HL-60 (cell line): Measurements from ENCODE around the gene HNRNPAB.

Experiments used
- DNase-seq, 2 experiments: peaks; one replicate each; pipeline ENCODE4 v3.0.0-alpha.2; 2010 to 2020; ENCODE audit warnings: low read depth in 1 of 2, low spot score in 1 of 2
- H3K27ac ChIP-seq: fragments of 250-450 bp; sonication (Bioruptor Pico); replicated peaks from 2 replicates; pipeline ENCODE4 v1.5.1; 2020; ENCODE audit warnings: mild to moderate bottlenecking, moderate library complexity
- H3K27me3 ChIP-seq: fragments of 250-450 bp; sonication (Bioruptor Pico); 2 replicates; pipeline ENCODE4 v1.5.1; 2021; ENCODE audit warnings: mild to moderate bottlenecking, moderate library complexity; ENCODE audit not compliant: insufficient read depth, poor library complexity, severe bottlenecking
- H3K4me3 ChIP-seq: replicated peaks from 2 replicates; pipeline ENCODE4 v1.5.1; 2011; ENCODE audit warnings: mild to moderate bottlenecking, control low read depth, low read length; ENCODE audit not compliant: insufficient read depth
- GABPA ChIP-seq: IDR thresholded peaks from 2 replicates; pipeline ENCODE4 v1.6.1; 2012; ENCODE audit warnings: low read depth
- POLR2AphosphoS5 ChIP-seq: IDR thresholded peaks from 2 replicates; pipeline ENCODE4 v1.6.1; 2012; ENCODE audit warnings: low read depth
- SPI1 ChIP-seq: IDR thresholded peaks from 2 replicates; pipeline ENCODE4 v1.6.1; 2012; ENCODE audit warnings: low read depth, mild to moderate bottlenecking, borderline replicate concordance
- TF ChIP-seq, protein P1 (sequence below): IDR thresholded peaks from 2 replicates; pipeline ENCODE4 v1.6.1; 2012; ENCODE audit warnings: low read depth; ENCODE audit not compliant: insufficient replicate concordance
- TF ChIP-seq, protein P2 (sequence below): IDR thresholded peaks from one replicate; pipeline ENCODE4 v1.5.1; 2011; ENCODE audit warnings: low read length, control low read depth, inconsistent platforms; ENCODE audit not compliant: insufficient read depth

HNRNPAB gene

DNA sequence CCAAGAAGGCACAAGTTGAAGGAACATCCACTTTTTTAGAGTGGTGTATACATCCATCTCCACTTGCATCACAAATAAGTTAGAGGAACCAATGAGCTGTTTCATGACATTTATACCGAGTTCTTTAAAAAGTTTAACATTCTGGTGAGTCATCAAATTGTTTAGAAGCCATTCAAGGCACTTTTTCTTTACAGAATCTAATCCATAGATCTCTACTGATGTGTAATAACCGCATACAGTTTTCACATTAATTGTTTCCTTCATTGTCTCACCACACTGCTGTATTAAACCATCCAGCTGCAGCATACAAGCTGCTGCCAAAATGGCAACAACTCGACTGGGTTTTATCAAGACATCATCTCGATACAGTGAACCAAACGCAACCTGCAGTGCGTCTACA is 17.9 kb upstream of the HNRNPAB start:
- H3K27me3 ChIP-seq, result no peaks in the 10 kb centered on the region
- H3K4me3 ChIP-seq, result no peak overlapping the region
- DNase-seq, result no peak
- TF ChIP-seq, protein P1, sequence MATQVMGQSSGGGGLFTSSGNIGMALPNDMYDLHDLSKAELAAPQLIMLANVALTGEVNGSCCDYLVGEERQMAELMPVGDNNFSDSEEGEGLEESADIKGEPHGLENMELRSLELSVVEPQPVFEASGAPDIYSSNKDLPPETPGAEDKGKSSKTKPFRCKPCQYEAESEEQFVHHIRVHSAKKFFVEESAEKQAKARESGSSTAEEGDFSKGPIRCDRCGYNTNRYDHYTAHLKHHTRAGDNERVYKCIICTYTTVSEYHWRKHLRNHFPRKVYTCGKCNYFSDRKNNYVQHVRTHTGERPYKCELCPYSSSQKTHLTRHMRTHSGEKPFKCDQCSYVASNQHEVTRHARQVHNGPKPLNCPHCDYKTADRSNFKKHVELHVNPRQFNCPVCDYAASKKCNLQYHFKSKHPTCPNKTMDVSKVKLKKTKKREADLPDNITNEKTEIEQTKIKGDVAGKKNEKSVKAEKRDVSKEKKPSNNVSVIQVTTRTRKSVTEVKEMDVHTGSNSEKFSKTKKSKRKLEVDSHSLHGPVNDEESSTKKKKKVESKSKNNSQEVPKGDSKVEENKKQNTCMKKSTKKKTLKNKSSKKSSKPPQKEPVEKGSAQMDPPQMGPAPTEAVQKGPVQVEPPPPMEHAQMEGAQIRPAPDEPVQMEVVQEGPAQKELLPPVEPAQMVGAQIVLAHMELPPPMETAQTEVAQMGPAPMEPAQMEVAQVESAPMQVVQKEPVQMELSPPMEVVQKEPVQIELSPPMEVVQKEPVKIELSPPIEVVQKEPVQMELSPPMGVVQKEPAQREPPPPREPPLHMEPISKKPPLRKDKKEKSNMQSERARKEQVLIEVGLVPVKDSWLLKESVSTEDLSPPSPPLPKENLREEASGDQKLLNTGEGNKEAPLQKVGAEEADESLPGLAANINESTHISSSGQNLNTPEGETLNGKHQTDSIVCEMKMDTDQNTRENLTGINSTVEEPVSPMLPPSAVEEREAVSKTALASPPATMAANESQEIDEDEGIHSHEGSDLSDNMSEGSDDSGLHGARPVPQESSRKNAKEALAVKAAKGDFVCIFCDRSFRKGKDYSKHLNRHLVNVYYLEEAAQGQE, result no peak
- no peak for TF ChIP-seq POLR2AphosphoS5
- TF ChIP-seq SPI1, result no peak
- TF ChIP-seq, protein P2, sequence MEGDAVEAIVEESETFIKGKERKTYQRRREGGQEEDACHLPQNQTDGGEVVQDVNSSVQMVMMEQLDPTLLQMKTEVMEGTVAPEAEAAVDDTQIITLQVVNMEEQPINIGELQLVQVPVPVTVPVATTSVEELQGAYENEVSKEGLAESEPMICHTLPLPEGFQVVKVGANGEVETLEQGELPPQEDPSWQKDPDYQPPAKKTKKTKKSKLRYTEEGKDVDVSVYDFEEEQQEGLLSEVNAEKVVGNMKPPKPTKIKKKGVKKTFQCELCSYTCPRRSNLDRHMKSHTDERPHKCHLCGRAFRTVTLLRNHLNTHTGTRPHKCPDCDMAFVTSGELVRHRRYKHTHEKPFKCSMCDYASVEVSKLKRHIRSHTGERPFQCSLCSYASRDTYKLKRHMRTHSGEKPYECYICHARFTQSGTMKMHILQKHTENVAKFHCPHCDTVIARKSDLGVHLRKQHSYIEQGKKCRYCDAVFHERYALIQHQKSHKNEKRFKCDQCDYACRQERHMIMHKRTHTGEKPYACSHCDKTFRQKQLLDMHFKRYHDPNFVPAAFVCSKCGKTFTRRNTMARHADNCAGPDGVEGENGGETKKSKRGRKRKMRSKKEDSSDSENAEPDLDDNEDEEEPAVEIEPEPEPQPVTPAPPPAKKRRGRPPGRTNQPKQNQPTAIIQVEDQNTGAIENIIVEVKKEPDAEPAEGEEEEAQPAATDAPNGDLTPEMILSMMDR, result no peak
- TF ChIP-seq GABPA, result no peak
- no peak overlapping the region for H3K27ac ChIP-seq

DNA sequence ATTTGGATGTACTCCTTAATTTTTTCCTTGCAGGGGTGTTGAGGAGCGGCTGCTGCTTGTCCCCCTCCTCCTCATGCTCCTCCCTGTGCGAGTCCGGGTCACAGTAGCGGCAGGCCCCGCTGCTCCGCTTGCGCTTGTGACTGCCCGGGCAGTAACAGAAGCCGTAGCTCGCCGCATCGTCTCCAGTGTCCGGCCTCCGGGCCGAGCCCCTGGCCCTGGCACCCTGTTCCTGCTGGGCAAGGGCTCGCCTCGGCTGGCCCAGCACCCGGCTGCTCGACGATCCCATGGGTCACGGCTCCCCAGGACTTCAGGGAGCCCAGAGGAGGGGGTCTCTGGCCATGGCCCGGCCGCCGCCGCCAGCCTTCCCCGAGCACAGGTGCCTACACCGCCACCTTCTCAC is 17.3 kb upstream of the HNRNPAB start, which contains the start of gene GMCL2:
GMCL2 (minus strand) TSS at position 358 of the 400 bp plus-strand sequence; CDS start at position 286, 72 bp downstream.
- no peak for DNase-seq
- Histone ChIP-seq H3K27me3 (no peaks in the 10 kb centered on the region), H3K4me3 (no peak within 1 kb of the TSS), H3K27ac (no peak within 1 kb of the TSS)
- TF ChIP-seq, protein P1, result no peak
- TF ChIP-seq POLR2AphosphoS5, result no peak
- TF ChIP-seq SPI1, result no peak
- TF ChIP-seq GABPA, result no peak
- TF ChIP-seq, protein P2, result no peak

DNA sequence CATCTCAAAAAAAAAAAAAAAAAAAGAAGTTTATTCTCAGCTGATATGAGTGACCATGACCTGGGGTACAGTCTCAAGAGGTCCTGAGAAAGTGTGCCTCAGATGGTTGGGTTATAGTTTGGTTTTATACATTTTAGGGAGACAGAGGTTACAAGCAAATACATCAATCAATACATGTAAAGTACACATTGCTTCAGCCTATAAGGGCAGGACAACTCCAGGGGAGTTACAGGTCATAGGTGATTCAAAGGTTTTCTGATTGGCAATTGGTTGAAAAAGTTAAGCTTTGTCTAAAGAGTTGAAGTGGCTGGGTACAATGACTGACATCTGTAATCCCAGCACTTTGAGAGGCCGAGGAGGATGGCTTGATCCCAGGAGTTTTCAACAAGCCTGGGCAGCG is 14.9 kb upstream of the HNRNPAB start:
- no peak overlapping the region for H3K27ac ChIP-seq
- no peak for DNase-seq
- TF ChIP-seq, protein P1, result no peak
- TF ChIP-seq POLR2AphosphoS5 (no peak), SPI1 (no peak), GABPA (no peak)
- TF ChIP-seq, protein P2, result no peak
- no peak overlapping the region for H3K4me3 ChIP-seq
- no peaks in the 10 kb centered on the region for H3K27me3 ChIP-seq
